Measurements from ENCODE around the gene M1AP.

DNA sequence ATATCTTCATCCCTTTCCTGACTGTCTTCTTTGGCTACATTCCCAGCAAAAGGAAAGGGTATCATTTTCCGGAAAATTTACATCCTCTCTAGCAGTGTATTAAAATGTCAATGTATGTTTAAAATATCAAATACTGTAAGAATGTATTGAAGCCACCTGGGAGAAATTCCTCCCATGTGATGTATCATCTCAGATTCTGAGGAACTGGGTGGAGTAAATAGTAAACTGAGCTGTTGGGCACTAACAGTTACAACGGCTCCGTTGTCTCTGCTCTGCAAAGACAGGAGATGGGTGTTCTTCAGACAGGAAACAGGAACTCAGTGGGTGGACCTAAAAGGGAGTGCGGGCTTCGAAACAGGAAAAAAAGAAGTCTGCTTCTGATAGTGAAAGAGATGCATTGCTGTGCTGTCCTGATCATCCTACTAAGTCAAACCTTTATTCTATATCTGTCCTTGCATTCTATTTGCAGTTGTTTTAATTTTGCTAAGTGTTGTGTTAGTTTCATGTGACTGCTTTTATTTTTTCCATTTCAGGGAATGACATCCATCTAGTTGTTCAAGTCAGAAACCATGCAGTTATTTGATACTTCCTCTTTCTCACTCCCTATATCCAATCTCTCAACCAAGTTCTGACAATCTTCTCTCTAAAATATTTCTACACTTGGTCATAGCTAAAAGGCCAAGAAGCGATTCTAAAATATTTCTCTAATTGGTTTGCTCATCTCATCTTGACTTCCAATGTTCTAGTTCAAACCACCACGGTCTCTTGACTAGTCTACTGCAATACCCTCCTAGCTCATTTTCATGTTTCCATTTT is 74.2 kb downstream of the M1AP start:
- TF ChIP-seq POLR2A (IDR thresholded peaks at IDR 0.05): no peak
- no peak for TF ChIP-seq EP300 (IDR thresholded peaks at IDR 0.05; ENCODE audit: low read depth)
